ENCODE results near the gene VMAC. TPM values are rescaled to one million over a fixed set of nuclear protein-coding genes. Genes with fewer than 3 reads are reported as not detected.
"Not testable (repeated sequence)": the region's sequence is repeated elsewhere in the genome, so short reads cannot be mapped to it uniquely, and the experiment has no call there.

The VMAC gene
- total and polyA plus RNA-seq, 10 donors, result 2.1 to 15.9 (median 11.5) TPM

- no peak for TF ChIP-seq POLR2AphosphoS5 (IDR thresholded peaks at IDR 0.05)
- TF ChIP-seq, protein P1, sequence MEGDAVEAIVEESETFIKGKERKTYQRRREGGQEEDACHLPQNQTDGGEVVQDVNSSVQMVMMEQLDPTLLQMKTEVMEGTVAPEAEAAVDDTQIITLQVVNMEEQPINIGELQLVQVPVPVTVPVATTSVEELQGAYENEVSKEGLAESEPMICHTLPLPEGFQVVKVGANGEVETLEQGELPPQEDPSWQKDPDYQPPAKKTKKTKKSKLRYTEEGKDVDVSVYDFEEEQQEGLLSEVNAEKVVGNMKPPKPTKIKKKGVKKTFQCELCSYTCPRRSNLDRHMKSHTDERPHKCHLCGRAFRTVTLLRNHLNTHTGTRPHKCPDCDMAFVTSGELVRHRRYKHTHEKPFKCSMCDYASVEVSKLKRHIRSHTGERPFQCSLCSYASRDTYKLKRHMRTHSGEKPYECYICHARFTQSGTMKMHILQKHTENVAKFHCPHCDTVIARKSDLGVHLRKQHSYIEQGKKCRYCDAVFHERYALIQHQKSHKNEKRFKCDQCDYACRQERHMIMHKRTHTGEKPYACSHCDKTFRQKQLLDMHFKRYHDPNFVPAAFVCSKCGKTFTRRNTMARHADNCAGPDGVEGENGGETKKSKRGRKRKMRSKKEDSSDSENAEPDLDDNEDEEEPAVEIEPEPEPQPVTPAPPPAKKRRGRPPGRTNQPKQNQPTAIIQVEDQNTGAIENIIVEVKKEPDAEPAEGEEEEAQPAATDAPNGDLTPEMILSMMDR (IDR thresholded peaks at IDR 0.05 in 8 of 11, conservative IDR thresholded peaks at IDR 0.05 in 3 of 11), result no peak
- no peak for TF ChIP-seq POLR2A (IDR thresholded peaks at IDR 0.05)
- no peaks in the 10 kb centered on the region for H3K9me3 ChIP-seq
- peaks cover 0 to 28% (median 0%) of the 10 kb centered on the region in 7 donors for H3K27me3 ChIP-seq (replicated peaks in 1 of 7)
- no peak overlapping the region for H3K4me3 ChIP-seq
- 76 to 90% (median 83%) methylated on average over 25 to 31 of the region's 31 CpGs for WGBS, 5 donors
- intact Hi-C loops (cut with DNase I; ENCODE audit: low total_unique reads), result no loop called here
- no peak for DNase-seq
- no peak overlapping the region for H3K27ac ChIP-seq
- no peaks in the 10 kb centered on the region for H3K36me3 ChIP-seq
- H3K4me1 ChIP-seq, result no peaks in the 10 kb centered on the region
Measured at GRCh38 chr19:5867201-5868136, 37.2 kb upstream of the VMAC start.

- Histone ChIP-seq H3K36me3 (no peaks in the 10 kb centered on the region), H3K9me3 (no peaks in the 10 kb centered on the region), H3K27me3 (replicated peaks in 1 of 7) (peaks cover 0 to 15% (median 0%) of the 10 kb centered on the region in 7 donors), H3K27ac (no peak overlapping the region), H3K4me3 (no peak overlapping the region), H3K4me1 (no peaks in the 10 kb centered on the region)
- TF ChIP-seq POLR2A (IDR thresholded peaks at IDR 0.05), result no peak
- TF ChIP-seq, protein P1 (IDR thresholded peaks at IDR 0.05 in 8 of 11, conservative IDR thresholded peaks at IDR 0.05 in 3 of 11), result no peak
- no peak for TF ChIP-seq POLR2AphosphoS5 (IDR thresholded peaks at IDR 0.05)
- DNase-seq, result no peak
- 73 to 84% (median 77%) methylated on average over 12 of the region's 12 CpGs for WGBS, 5 donors
- intact Hi-C loops (cut with DNase I; ENCODE audit: low total_unique reads), result no loop called here
Measured at GRCh38 chr19:5870986-5871394, 33.7 kb upstream of the VMAC start.

GRCh38 chr19:5873617-5874199 lies 31.0 kb upstream of the VMAC start:
- no peak overlapping the region for H3K27ac ChIP-seq
- no peaks in the 10 kb centered on the region for H3K9me3 ChIP-seq
- H3K4me3 ChIP-seq, result no peak overlapping the region
- TF ChIP-seq, protein P1 (IDR thresholded peaks at IDR 0.05 in 8 of 11, conservative IDR thresholded peaks at IDR 0.05 in 3 of 11), result no peak
- TF ChIP-seq POLR2AphosphoS5 (IDR thresholded peaks at IDR 0.05) (no peak), POLR2A (IDR thresholded peaks at IDR 0.05) (no peak)
- intact Hi-C loops (cut with DNase I; ENCODE audit: low total_unique reads), result no loop called here
- WGBS, 5 donors, result 89 to 96% (median 91%) methylated on average over 11 to 12 of the region's 12 CpGs
- no peaks in the 10 kb centered on the region for H3K4me1 ChIP-seq
- peaks cover 0 to 37% (median 2%) of the 10 kb centered on the region in 7 donors for H3K27me3 ChIP-seq (replicated peaks in 1 of 7)
- no peaks in the 10 kb centered on the region for H3K36me3 ChIP-seq
- no peak for DNase-seq

GRCh38 chr19:5874496-5874895 lies 30.2 kb upstream of the VMAC start:
- H3K4me1 ChIP-seq; DNase-seq; H3K27ac ChIP-seq; H3K4me3 ChIP-seq; intact Hi-C loops (cut with DNase I; ENCODE audit: low total_unique reads); H3K36me3 ChIP-seq; H3K9me3 ChIP-seq: not testable (repeated sequence)
- 75 to 90% (median 84%) methylated on average over 6 to 7 of the region's 7 CpGs for WGBS, 5 donors
- peaks cover 0 to 45% (median 9%) of the 10 kb centered on the region in 7 donors for H3K27me3 ChIP-seq (replicated peaks in 1 of 7)

Data from spleen (tissue), 11 donors.